ENCODE data around the gene ZIC5.

The ZIC5 gene

GRCh38 chr13:99975626-99976025 is 4.1 kb upstream of the ZIC5 start:
- no peak for DNase-seq

- no peak for DNase-seq
These were observed 3.5 kb upstream of the ZIC5 start for GRCh38 chr13:99974939-99975561.

- no peak for DNase-seq
These were observed 2.9 kb upstream of the ZIC5 start for GRCh38 chr13:99974296-99974938.

- no peak for DNase-seq
These were observed 2.2 kb upstream of the ZIC5 start for GRCh38 chr13:99973808-99974185.

- DNase-seq = no peak
These were observed 1.7 kb upstream of the ZIC5 start for GRCh38 chr13:99973163-99973807.

- DNase-seq = no peak
These were observed 694 bp upstream of the ZIC5 start for GRCh38 chr13:99972190-99972731.

- DNase-seq = no peak
These were observed 654 bp downstream of the ZIC5 start for GRCh38 chr13:99970651-99971575.

- no peak for DNase-seq
These were observed 1.5 kb downstream of the ZIC5 start for GRCh38 chr13:99969919-99970650.

- DNase-seq = no peak
These were observed 2.1 kb downstream of the ZIC5 start for GRCh38 chr13:99969453-99969918.

GRCh38 chr13:99968521-99969452 is 2.8 kb downstream of the ZIC5 start:
- no peak for DNase-seq

GRCh38 chr13:99967869-99968520 is 3.6 kb downstream of the ZIC5 start:
- no peak for DNase-seq

- no peak for DNase-seq
These were observed 4.1 kb downstream of the ZIC5 start for GRCh38 chr13:99967498-99967868.

GRCh38 chr13:99966064-99966805 is 5.3 kb downstream of the ZIC5 start:
- DNase-seq = no peak

GRCh38 chr13:99965329-99966000 is 6.1 kb downstream of the ZIC5 start:
- DNase-seq = no peak

GRCh38 chr13:99963816-99964339 is 7.7 kb downstream of the ZIC5 start:
- no peak for DNase-seq

- DNase-seq = no peak
These were observed 9.3 kb downstream of the ZIC5 start for GRCh38 chr13:99962242-99962641.

GRCh38 chr13:99961636-99962035 is 9.9 kb downstream of the ZIC5 start:
- DNase-seq = no peak

GRCh38 chr13:99960663-99961311 is 10.8 kb downstream of the ZIC5 start:
- no peak for DNase-seq
